ENCODE results near the gene MAST4. TPM values are rescaled to one million over a fixed set of nuclear protein-coding genes. Genes with fewer than 3 reads are reported as not detected.

The MAST4 gene
- total and polyA plus RNA-seq, 2 of the 4 experiments (the other 2 are of a cell fraction), result 4.8 to 6.8 TPM

DNA sequence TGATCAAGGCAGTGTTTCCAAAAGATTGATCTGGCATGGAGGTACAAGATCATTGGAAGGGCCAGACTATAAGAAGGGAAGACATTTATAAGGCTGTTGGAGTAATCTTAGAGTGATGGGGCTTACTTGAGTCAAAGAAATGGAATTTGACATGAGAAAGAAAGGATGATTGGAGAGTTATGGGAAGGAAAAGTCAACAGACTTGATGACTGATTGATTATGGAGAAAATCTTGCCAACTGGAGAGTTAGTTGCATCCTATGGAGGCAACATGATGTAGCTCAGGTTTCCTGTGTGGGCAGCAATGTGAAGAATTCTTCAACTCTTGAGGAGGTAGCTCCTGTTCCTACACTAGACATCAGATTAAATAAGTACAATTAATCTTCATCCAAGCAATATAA, 10.9 kb upstream of the MAST4 start:
- Histone ChIP-seq H3K9me1 (ENCODE audit: insufficient read depth, low read length) (no peaks in the 10 kb centered on the region), H3K14ac (replicated peaks; ENCODE audit: low read depth, low read length) (no peak overlapping the region), H3K9ac (ENCODE audit: low read depth, low read length) (no peak overlapping the region), H3K79me1 (ENCODE audit: low read depth in 1 of 2, low read length in 2 of 2) (no peaks in the 10 kb centered on the region), H3K27ac (ENCODE audit: insufficient read depth, low read length) (no peak overlapping the region), H4K91ac (ENCODE audit: insufficient read depth, low read depth, low read length) (no peak overlapping the region), H2BK5ac (ENCODE audit: low read depth, low read length, poor library complexity, severe bottlenecking) (no peak overlapping the region), H2AK9ac (replicated peaks; ENCODE audit: low read depth, low read length, poor library complexity) (no peak overlapping the region), H4K20me1 (ENCODE audit: insufficient read depth, low read length) (no peaks in the 10 kb centered on the region), H2AK5ac (ENCODE audit: low read depth, low read length) (no peak overlapping the region), H3K9me3 (ENCODE audit: control insufficient read depth, insufficient read depth, low read length) (no peaks in the 10 kb centered on the region), H3K4ac (ENCODE audit: low read depth, low read length) (no peak overlapping the region), H2BK15ac (ENCODE audit: low read depth, low read length) (no peak overlapping the region), H3K4me1 (ENCODE audit: control insufficient read depth, insufficient read depth, low read length) (no peaks in the 10 kb centered on the region), H3K18ac (ENCODE audit: low read depth, low read length) (no peak overlapping the region), H2BK120ac (ENCODE audit: low read depth, low read length) (no peak overlapping the region), H3K4me3 (ENCODE audit: insufficient read depth, low read depth, low read length) (no peak overlapping the region), H3K27me3 (ENCODE audit: control insufficient read depth, insufficient read depth, low read length) (no peaks in the 10 kb centered on the region), H4K5ac (ENCODE audit: low read depth, low read length) (no peak overlapping the region), H2BK20ac (ENCODE audit: low read depth, low read length) (no peak overlapping the region), H4K8ac (ENCODE audit: low read depth in 2 of 2, low read length in 2 of 2) (no peak overlapping the region), H3K36me3 (ENCODE audit: control insufficient read depth, insufficient read depth, low read length) (no peaks in the 10 kb centered on the region), H2AFZ (replicated peaks; ENCODE audit: low read length, poor library complexity) (no peak overlapping the region), H3K56ac (ENCODE audit: extremely low read depth, insufficient read depth, low read length) (no peak overlapping the region), H3K23ac (ENCODE audit: low read depth, low read length) (no peak overlapping the region), H3K4me2 (ENCODE audit: low read depth, low read length) (no peak overlapping the region)
- ATAC-seq (ENCODE audit: low read depth) (no peak), DNase-seq (no peak)
- in situ Hi-C loops (cut with MboI; ENCODE audit: low sequenced_read_pairs) (no loop called here), intact Hi-C loops (cut with micrococcal nuclease) (no loop called here), dilution Hi-C loops (cut with HindIII; ENCODE audit: low sequenced_read_pairs, unreplicated experiment) (no loop called here)
- no TSS peak for BruUV-seq (replicated peaks)
- TF ChIP-seq CHD1 (IDR thresholded peaks at IDR 0.05; ENCODE audit: low read depth, low read length) (no peak), MXI1 (IDR thresholded peaks at IDR 0.05; ENCODE audit: borderline replicate concordance, low read depth, low read length) (no peak), NFE2L2 (IDR thresholded peaks at IDR 0.05; ENCODE audit: low read depth, low read length) (no peak), CEBPB (IDR thresholded peaks at IDR 0.05; ENCODE audit: low read depth, low read length) (no peak), FOS (IDR thresholded peaks at IDR 0.05; ENCODE audit: low read depth, low read length) (no peak), SMC3 (IDR thresholded peaks at IDR 0.05; ENCODE audit: low read depth, low read length) (no peak), MAFK (IDR thresholded peaks at IDR 0.05; ENCODE audit: low read depth, low read length) (no peak), RFX5 (IDR thresholded peaks at IDR 0.05; ENCODE audit: low read depth, low read length) (no peak), RAD21 (IDR thresholded peaks at IDR 0.05; ENCODE audit: low read length) (no peak)
- TF ChIP-seq, protein P1, sequence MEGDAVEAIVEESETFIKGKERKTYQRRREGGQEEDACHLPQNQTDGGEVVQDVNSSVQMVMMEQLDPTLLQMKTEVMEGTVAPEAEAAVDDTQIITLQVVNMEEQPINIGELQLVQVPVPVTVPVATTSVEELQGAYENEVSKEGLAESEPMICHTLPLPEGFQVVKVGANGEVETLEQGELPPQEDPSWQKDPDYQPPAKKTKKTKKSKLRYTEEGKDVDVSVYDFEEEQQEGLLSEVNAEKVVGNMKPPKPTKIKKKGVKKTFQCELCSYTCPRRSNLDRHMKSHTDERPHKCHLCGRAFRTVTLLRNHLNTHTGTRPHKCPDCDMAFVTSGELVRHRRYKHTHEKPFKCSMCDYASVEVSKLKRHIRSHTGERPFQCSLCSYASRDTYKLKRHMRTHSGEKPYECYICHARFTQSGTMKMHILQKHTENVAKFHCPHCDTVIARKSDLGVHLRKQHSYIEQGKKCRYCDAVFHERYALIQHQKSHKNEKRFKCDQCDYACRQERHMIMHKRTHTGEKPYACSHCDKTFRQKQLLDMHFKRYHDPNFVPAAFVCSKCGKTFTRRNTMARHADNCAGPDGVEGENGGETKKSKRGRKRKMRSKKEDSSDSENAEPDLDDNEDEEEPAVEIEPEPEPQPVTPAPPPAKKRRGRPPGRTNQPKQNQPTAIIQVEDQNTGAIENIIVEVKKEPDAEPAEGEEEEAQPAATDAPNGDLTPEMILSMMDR (conservative IDR thresholded peaks at IDR 0.05; ENCODE audit: low read depth, low read length), result no peak
- TF ChIP-seq, protein P2, sequence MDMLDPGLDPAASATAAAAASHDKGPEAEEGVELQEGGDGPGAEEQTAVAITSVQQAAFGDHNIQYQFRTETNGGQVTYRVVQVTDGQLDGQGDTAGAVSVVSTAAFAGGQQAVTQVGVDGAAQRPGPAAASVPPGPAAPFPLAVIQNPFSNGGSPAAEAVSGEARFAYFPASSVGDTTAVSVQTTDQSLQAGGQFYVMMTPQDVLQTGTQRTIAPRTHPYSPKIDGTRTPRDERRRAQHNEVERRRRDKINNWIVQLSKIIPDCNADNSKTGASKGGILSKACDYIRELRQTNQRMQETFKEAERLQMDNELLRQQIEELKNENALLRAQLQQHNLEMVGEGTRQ (IDR thresholded peaks at IDR 0.05; ENCODE audit: low read depth, low read length), result no peak
- POLR2A ChIA-PET (ENCODE audit: unreplicated experiment), result no interaction called here
- CTCF ChIA-PET, result no interaction called here

All from IMR-90 (cell line).